GM21723 (cell line): ENCODE results near the gene LONRF2.
"Not testable (repeated sequence)": the region's sequence is repeated elsewhere in the genome, so short reads cannot be mapped to it uniquely, and the experiment has no call there.

Experiments
- ATAC-seq: cut with Tn5 transposase; IDR thresholded peaks from one replicate; pipeline ENCODE4 v1.9.1; 2021; ENCODE audit warnings: mild to moderate bottlenecking, moderate library complexity; ENCODE audit not compliant: unreplicated experiment

Gene LONRF2

DNA sequence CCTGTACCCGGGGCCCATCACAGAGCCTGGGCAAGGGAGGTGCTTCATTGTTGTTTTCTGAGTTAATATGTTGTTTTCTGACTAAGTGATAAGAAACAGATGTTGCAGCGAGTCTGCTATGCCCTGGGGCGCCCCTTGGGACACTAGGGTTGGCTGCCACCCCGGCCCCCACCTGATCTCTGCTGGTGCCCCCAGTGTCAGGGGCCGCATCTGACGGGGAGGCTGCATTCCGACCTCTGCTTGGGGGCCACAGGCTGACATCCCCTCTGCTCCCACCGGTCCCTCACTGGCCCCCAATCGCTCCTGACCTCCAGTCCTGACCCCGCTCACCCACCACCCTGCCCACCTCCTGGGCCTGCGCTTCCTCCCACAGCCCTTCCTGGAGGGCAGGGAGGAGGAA, 65.9 kb downstream of the LONRF2 start:
- ATAC-seq = no peak

- ATAC-seq = no peak
Observed at GRCh38 chr2:100254646-100255210, 67.6 kb downstream of the LONRF2 start.

DNA sequence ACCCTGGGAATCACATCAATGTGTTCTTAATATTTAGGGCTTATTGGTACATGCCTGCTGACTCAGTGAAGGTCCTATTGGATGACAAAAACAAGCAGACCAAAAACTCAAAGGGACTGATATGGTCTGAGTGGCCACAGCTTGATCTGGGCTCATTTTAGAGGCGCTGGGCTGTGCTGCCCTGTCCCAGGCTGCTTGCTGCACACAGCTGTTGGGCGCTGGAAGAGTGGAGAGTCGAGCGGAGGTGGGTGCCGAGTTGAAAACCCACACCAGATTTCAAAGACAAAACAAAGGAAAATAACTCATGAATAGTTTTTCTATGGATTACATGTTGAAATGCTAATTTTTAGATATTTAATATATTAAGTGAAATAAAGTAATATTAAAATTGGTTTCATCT, 68.5 kb downstream of the LONRF2 start:
- ATAC-seq = no peak

GRCh38 chr2:100252811-100253698, 69.2 kb downstream of the LONRF2 start:
- no peak for ATAC-seq

DNA sequence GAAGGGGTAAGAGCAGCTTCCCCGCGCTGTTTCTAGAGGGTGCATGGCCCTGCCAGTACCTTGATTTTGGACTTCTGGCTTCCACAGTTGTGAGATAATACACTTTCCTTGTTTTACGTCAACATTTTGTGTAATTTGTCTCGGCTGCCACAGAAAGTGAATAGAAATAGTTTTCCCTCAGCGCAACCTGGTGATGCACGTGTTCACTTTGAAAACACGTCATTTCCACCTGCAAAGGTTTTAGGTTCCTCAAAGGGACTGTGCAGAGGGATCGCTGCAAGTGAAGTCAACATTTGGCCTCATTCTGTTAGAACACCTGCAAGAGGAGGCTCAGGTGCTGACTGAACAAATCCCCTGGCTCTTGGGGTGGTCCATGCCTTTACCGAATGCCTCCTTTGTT, 71.7 kb downstream of the LONRF2 start:
- ATAC-seq = no peak

- no peak for ATAC-seq
Observed at GRCh38 chr2:100248971-100249370, 73.3 kb downstream of the LONRF2 start.

- ATAC-seq = not testable (repeated sequence)
Observed at GRCh38 chr2:100248556-100248955, 73.7 kb downstream of the LONRF2 start.

DNA sequence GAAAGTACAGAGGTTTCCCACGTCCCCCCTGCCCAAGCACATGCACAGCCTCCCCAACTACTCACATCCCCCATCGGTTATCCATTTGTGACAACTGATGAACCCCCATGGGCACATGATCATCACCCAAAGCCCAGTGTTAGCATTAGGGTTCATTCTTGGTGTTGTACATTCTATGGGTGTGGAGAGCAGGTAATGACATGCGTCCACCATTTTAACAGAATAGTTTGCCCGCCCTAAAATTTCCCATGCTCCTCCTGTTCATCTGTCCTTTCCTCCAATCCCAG, 74.3 kb downstream of the LONRF2 start:
- no peak for ATAC-seq

DNA sequence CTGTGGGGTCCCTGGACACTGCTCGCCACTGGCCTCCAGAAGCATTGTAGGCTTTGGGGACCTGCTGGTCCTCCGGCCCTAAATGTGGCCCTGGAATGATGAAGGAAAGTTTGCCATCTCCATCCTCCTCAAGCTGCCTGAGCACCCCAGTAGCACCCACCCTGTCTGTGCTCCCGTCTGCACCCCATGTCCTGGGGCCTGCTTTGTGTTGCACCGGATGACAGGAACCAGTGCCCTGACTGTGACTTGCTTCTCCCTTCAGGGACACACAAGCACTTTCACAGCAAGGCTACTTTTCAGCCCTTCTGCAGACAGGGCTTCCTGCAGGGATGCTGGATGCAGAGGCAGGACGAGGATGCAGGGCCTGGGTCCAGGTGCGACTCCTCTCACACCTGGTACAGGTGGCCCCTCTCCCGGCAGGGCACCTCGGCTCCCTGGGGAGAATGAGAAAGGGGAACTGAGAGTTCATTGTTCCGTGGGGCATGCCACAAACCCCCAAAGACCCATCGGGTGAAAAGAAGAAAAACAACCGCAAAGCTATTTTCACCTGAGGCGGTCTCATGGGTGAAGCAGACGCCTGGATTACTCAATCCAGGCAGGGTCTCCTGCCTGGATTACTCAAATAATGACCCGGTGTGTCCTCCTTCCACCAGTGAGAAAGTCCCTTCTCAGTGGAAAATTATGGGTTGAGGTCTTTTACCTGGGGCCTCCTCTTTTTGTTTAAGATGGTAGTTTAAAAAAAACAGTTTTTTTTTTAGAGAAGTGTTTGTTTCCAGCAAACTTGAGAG, 74.9 kb downstream of the LONRF2 start:
- peak; percentile 75 for ATAC-seq

DNA sequence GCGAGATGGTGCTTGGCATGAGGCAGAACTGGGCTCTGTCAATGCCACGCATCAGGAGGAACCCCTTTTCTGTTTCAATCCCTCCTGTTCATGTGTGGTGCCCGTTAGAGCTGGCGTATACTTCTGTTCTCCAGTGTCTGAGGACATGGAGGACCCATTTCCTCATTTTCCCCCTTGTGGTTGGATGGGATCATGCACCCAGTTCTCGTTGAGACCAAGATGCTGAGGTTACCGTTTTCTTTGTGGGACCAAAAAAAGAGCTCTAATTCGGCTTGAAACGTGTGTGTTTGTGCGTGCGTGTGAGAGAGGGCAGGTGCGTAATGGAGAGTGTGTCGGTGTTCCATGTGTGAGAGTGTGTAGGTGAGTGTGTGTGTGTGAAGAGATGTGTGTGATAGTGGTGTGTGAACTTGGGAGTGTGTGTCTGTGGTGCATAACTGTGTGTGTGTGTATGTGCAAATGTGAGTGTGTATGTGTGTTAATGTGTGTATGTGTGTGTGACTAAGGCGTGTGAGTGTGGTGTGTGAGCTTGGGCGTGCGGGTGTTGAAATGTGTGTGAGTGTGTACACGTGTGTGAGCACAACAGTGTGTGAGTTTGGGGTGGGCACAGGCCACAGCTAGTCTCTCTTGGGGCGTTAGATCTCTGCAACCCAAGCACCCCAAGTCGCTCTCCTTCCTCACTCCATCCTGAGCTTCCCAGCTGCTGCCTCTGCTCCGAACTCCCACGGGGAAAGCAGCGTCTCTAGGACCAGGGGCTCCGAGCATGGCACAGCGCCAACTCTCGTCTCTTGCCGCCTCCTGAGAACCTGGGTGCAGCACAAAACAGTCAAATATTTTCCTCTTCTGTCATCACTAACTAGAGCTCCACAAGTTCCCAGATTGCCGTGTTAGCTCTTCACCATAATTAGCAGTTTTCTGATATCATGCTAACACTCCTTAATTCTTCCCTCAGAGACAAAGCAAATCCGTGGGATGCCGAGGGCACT, 75.8 kb downstream of the LONRF2 start:
- no peak for ATAC-seq

- no peak for ATAC-seq
Observed at GRCh38 chr2:100245681-100246080, 76.6 kb downstream of the LONRF2 start.

DNA sequence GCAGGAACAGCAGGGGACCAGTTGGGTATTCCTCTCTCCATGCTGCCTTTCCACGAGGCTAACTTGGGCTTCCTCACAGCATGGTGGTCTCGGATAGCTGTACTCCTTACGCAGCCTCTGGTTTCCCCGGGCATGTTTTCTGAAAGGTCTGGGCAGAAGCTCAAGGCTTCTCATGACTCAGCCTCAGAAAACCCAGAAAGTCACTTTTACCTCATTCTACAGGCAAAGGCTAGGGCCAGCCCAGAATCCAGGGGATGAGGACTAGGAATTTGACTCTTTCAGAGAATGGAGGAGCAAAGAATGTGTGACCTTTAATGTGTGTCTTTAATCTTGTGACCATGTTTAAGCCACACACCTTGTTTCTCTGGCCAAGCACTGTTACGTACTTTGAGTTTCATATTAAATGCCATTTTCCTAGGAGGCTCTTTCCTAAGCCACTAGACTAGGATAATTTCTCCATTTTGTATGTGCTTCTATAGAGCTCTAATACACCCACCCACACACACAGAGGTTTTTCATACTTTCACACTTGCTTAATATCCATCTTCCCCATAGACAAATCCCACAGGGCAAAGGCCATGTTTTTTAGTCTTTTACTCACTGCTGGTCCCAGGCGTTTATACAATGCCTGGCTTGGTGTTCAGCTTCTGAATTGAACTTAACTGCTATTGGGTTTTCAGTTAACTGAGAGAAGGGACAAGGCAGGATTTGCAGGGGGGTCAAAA, 77.3 kb downstream of the LONRF2 start:
- no peak for ATAC-seq

DNA sequence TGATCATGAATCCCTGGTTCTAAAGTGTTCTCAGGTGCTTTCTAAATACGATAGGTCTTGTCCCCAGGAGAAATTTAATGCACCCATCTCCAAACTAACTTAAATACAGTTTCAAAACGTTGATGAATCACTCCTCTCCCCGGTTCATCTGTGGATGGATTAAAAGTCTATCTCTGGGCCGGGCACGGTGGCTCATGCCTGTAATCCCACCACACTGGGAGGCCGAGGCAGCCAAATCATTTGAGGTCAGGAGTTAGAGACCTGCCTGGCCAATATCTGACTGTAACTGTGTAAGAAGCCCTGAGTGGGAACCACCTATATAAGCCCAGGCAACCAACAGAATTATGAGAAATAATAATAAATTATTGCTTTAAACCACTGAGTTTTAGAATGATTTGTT, 78.7 kb downstream of the LONRF2 start:
- ATAC-seq = no peak

DNA sequence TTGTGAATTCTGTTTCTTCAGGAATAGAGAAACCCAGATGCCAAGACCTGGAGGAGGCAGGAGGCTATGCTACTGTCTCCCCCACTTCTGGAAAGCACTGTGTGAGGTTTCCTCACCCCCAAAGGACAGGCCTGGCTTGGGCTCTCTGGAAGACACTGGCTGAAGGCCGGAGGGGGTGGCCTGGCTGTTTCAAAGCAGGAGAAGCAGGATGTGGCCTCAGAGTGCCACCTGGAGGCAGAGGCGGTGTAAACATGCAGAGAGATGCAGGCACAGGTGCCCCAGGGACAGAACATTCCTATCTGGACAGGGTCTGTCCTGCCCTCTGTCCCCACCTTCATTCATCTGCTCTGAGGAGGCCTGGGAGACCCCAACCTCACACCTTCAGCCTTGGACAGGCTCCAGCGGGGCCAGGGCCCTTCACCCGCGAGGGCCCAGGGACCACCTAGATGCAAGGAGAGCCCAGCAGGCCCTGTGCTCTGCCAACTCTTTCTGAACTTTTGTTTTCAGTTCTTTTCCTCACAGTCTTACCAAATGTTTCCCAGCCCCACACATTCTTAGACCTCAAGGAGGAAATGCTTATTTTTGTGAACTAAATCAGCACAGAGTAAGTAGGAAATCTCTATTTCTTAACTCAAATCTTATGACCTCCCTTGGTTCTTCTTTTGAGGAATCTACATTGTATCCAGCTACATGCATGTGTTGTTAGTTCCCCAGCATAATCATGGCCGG, 79.2 kb downstream of the LONRF2 start:
- no peak for ATAC-seq

DNA sequence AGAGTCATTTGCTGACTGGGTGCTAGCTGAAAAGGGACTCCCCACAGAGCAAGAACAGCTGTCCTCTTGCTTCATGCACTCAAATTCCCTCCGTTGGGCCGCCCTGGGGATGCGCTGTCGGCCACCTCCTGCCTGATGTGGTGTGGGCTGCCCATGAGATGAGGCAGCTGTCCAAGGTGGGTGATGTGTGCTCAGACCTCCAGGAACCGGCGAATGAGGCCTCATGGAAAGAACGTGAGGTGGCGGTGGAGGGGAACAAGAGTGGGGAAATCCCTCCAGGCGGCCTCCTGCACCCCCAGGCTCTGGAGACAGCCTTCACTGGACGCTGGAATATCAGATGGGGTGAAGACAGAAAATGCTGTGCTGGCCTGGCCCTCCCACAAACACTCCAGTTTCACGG, 79.8 kb downstream of the LONRF2 start:
- no peak for ATAC-seq

- no peak for ATAC-seq
Observed at GRCh38 chr2:100241236-100241635, 81.1 kb downstream of the LONRF2 start.

- no peak for ATAC-seq
Observed at GRCh38 chr2:100240386-100240785, 81.9 kb downstream of the LONRF2 start.

- ATAC-seq = no peak
Observed at GRCh38 chr2:100239486-100240210, 82.7 kb downstream of the LONRF2 start.

GRCh38 chr2:100238471-100238870, 83.8 kb downstream of the LONRF2 start:
- no peak for ATAC-seq
